ENCODE measurements around the gene AMHR2. TPM values are rescaled to one million over a fixed set of nuclear protein-coding genes. Genes with fewer than 3 reads are reported as not detected.

The AMHR2 gene
- total and polyA plus RNA-seq, 9 of the 15 experiments (the other 6 are each of a cell fraction or from before 2014, with no cell fraction given) = 8.9 to 49.7 (median 19.3) TPM

DNA sequence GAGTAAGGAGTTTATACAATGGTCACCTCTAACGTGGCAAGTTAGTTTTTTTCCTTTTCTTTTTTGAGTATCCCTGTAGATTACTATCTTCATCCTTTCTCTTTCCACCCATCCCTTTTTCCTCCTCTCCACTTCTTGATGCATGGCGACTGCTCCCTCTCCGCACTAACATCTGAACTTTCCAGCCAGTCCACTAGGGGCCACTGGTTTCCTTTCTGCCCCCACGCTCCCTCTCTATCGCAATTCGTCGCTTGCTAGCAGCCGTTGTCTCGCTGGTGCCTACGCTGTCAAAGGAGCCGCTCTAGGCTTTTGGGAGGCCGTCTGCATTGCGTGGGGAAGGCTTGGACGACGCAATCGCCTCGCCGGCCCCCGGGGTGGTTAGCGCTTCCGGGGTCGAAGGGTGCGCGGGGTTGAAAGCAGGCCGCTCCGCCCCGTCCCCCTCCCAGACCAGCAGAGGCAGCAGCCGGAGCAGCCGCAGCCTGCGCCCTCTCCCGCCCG lies 28.1 kb downstream of the AMHR2 start, which contains the start of gene PCBP2 (continued):
- peak; percentile 42; the same call in 1 of the 2 replicates for TF ChIP-seq ZNF384 (IDR thresholded peaks at IDR 0.05; ENCODE audit: low read depth, low read length)
- TF ChIP-seq GATA2 (CRISPR knock-in tag; IDR thresholded peaks at IDR 0.05) = no peak
- TF ChIP-seq PTRF (tag; IDR thresholded peaks at IDR 0.05) = no peak
- TF ChIP-seq PML (IDR thresholded peaks at IDR 0.05; ENCODE audit: low read length) = peak; percentile 38; the same call in 1 of the 2 replicates
- TF ChIP-seq, protein P1, sequence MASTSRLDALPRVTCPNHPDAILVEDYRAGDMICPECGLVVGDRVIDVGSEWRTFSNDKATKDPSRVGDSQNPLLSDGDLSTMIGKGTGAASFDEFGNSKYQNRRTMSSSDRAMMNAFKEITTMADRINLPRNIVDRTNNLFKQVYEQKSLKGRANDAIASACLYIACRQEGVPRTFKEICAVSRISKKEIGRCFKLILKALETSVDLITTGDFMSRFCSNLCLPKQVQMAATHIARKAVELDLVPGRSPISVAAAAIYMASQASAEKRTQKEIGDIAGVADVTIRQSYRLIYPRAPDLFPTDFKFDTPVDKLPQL (IDR thresholded peaks at IDR 0.05; ENCODE audit: extremely low read depth, insufficient read length) = peak; percentile 47
- TF ChIP-seq, protein P2, sequence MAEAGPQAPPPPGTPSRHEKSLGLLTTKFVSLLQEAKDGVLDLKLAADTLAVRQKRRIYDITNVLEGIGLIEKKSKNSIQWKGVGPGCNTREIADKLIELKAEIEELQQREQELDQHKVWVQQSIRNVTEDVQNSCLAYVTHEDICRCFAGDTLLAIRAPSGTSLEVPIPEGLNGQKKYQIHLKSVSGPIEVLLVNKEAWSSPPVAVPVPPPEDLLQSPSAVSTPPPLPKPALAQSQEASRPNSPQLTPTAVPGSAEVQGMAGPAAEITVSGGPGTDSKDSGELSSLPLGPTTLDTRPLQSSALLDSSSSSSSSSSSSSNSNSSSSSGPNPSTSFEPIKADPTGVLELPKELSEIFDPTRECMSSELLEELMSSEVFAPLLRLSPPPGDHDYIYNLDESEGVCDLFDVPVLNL (CRISPR knock-in tag; IDR thresholded peaks at IDR 0.05; ENCODE audit: low read depth) = 0 out of 2 replicates have a peak, but pooled peaks have one; percentile 28
- TF ChIP-seq GABPA (tag; conservative IDR thresholded peaks at IDR 0.05; ENCODE audit: low read depth) = peak; percentile 96
- TF ChIP-seq EP400 (IDR thresholded peaks at IDR 0.05) = peak; percentile 92
- TF ChIP-seq, protein P3, sequence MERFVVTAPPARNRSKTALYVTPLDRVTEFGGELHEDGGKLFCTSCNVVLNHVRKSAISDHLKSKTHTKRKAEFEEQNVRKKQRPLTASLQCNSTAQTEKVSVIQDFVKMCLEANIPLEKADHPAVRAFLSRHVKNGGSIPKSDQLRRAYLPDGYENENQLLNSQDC (CRISPR knock-in tag; IDR thresholded peaks at IDR 0.05) = no peak
- peak; percentile 25; the same call in 1 of the 2 replicates for TF ChIP-seq BMI1 (IDR thresholded peaks at IDR 0.05; ENCODE audit: low read length)
- TF ChIP-seq KDM4B (IDR thresholded peaks at IDR 0.05; ENCODE audit: borderline replicate concordance in 2 of 2, low read depth in 1 of 2) = peak in 1 of 2 experiments; percentile 85; a peak in 1 of 4 replicates
- TF ChIP-seq ZNF263 (CRISPR knock-in tag; IDR thresholded peaks at IDR 0.05; ENCODE audit: borderline replicate concordance) = no peak
- TF ChIP-seq, protein P4, sequence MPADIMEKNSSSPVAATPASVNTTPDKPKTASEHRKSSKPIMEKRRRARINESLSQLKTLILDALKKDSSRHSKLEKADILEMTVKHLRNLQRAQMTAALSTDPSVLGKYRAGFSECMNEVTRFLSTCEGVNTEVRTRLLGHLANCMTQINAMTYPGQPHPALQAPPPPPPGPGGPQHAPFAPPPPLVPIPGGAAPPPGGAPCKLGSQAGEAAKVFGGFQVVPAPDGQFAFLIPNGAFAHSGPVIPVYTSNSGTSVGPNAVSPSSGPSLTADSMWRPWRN (IDR thresholded peaks at IDR 0.05; ENCODE audit: low read depth) = peak; percentile 46; the same call in 1 of the 2 replicates

Measured in K562 (cell line).